KOPT-K1 (cell line): ENCODE results near the gene SPIN2A.
"Not testable (repeated sequence)": the region's sequence is repeated elsewhere in the genome, so short reads cannot be mapped to it uniquely, and the experiment has no call there.

Experiments
- H3K27ac ChIP-seq: fragments of 200-600 bp; sonication (generic); 2 replicates; pipeline ENCODE4 v1.5.1; 2016; ENCODE audit warnings: antibody characterized with exemption, mild to moderate bottlenecking, low read depth, low read length; ENCODE audit not compliant: poor library complexity, severe bottlenecking
- H3K36me3 ChIP-seq: fragments of 200-600 bp; sonication (generic); 2 replicates; pipeline ENCODE4 v1.5.1; 2017; ENCODE audit warnings: antibody characterized with exemption, mild to moderate bottlenecking, low read length, moderate library complexity; ENCODE audit not compliant: insufficient read depth
- H3K9me3 ChIP-seq: fragments of 200-600 bp; sonication (generic); 2 replicates; pipeline ENCODE4 v1.5.1; 2017; ENCODE audit warnings: antibody characterized with exemption, low read length, mild to moderate bottlenecking; ENCODE audit not compliant: insufficient read depth, poor library complexity, severe bottlenecking

The SPIN2A gene

DNA sequence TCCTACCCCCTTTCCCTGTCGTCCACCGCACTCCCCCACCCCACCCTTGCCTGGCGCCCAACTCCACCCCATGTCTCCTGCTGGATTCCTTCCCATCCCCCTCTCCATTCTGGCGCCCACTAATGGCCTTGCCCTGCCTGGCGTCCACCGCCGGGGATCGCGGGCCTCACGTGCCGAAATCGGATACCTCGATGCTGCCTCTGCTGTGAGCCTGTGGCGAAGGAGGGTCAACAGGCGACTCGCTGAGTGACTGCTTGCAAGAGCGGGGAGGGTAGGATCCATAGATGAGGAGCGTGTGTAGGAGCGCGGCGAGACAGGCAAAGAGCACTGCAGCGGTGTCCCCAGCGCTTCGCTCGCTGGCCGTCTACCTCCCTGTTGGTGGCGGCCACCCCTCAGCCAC is at the start of gene SPIN2A:
Gene SPIN2A (minus strand): TSS at position 325 of the 400 bp plus-strand sequence. CDS start 800 bp downstream, outside the sequence.
- not testable (repeated sequence) for H3K27ac ChIP-seq, H3K9me3 ChIP-seq, H3K36me3 ChIP-seq

DNA sequence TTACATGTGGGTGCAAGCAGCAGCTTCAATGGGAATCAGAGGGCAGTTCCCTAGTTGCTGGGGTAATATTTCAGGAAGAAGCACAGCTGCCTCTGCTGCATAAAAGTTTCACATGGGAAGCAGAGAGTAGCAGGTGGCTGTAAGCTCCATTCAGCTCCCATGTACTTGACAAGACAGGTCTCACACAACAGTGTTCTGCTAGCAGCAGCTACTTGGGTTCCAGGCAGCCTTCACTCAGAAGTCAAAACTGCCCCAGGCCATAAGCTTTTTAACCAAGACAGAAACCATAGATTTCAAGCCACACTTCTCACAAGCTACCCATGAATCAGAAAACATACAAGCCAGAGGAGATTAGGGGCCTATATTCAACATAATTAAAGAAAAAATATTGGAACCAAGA is 41.4 kb upstream of the SPIN2A start:
- Histone ChIP-seq H3K27ac (no peak overlapping the region), H3K36me3 (no peaks in the 10 kb centered on the region), H3K9me3 (no peaks in the 10 kb centered on the region)

DNA sequence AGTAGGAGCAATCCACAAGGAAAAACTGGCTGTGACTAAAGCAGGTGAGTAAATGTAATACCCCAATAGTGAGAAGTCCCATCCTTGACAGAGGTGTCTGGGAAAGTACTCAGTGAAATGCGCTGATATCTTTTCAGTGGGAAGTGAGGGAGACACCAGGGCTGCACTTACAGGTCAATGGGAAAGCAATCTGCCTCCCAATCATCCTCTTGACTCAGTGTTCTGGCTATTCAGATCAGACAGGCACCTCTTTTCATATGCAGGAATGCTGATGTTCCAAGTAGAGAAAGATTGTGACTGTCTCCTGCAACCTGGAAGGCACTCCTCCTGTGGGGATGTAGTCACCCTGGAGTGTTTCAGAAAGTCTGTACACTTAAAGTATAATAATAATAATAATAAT is 39.9 kb upstream of the SPIN2A start:
- no peaks in the 10 kb centered on the region for H3K9me3 ChIP-seq
- no peaks in the 10 kb centered on the region for H3K36me3 ChIP-seq
- no peak overlapping the region for H3K27ac ChIP-seq

DNA sequence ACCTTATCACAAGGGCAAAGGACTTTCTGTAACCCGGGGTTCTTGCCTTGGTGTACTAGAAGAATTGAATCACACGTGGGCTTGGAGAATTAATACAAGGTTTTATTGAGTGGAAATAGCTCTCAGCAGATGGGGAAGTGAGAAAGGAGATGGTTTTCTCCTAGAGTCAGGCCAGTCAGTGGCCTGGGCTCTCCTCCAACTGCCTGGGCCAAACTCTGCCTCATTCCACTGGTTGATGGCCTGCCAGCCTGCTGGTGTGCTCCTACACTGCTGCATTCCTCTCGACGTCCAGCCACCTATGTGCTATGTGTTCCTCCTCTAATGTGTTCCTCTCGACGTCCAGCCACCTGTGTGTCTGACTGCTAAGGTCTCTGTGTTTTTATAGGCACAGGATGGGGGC is 35.3 kb upstream of the SPIN2A start:
- H3K36me3 ChIP-seq, result no peaks in the 10 kb centered on the region
- H3K27ac ChIP-seq, result no peak overlapping the region
- H3K9me3 ChIP-seq, result no peaks in the 10 kb centered on the region

DNA sequence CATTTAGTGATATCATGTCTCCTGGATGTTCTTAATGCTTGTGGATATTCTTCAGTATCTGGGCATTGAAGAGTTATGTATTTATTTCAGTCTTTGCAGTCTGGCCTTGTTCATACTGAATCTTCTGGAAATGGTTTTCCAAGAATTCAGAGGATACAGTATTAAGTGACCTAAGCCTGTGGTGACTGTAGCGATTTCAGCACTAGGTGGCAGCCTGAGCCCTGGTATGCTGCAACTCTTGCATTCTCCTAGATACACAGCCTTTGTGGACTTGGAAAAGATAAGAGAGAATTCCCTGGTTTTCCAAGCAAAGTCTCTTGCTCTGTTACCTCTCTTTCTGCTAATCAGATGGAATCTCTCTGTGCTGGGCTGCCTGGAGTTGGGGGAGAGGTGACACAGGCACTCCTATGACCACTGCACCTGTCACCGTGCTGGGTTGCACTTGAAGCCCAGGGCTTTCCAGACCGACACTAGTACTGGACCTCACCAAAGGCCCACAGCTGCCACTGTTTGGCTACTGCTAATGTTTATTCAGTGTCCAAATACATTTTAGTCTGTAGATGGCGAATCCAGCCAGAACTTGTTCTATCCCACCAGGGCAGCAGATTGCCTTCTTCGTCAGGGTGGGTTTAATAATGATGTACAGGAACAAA is 19.3 kb upstream of the SPIN2A start:
- H3K9me3 ChIP-seq, result no peaks in the 10 kb centered on the region

DNA sequence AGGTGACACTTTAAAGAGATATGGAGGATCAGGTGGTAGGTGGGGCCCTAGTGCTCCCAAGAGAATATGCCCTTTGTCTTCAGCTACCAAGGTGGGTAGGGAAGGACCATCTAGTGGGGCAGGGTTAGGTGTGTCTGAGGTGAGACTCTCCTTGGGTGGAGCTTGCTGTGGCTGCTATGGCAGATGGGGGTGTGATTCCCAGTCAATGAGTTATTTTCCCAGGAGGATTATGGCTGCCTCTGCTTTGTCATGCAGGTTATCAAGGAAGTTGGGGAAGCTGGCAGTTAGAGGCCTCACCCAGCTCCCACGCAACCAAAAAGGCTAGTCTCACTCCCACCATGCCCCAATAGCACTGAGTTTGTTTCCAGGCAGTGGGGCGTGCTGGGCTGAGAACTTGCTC is 18.0 kb upstream of the SPIN2A start:
- H3K27ac ChIP-seq, result no peak overlapping the region
- H3K9me3 ChIP-seq, result no peaks in the 10 kb centered on the region
- H3K36me3 ChIP-seq, result no peaks in the 10 kb centered on the region

More for the DNA sequence above, 19.3 kb upstream of the SPIN2A start:
- H3K27ac ChIP-seq, result no peak overlapping the region
- no peaks in the 10 kb centered on the region for H3K36me3 ChIP-seq

DNA sequence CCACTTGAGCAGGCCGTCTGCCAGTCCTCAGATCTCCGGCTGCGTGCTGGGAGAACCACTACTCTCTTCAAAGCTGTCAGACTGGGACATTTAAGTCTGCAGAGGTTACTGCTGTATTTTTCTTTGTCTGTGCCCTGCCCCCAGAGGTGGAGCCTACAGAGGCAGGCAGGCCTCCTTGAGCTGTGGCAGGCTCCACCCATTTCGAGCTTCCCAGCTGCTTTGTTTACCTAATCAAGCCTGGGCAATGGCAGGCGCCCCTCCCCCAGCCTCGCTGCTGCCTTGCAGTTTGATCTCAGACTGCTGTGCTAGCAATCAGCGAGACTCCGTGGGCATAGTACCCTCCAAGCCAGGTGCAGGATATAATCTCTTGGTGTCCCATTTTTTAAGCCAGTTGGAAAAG is 15.0 kb upstream of the SPIN2A start:
- not testable (repeated sequence) for H3K9me3 ChIP-seq, H3K27ac ChIP-seq, H3K36me3 ChIP-seq

DNA sequence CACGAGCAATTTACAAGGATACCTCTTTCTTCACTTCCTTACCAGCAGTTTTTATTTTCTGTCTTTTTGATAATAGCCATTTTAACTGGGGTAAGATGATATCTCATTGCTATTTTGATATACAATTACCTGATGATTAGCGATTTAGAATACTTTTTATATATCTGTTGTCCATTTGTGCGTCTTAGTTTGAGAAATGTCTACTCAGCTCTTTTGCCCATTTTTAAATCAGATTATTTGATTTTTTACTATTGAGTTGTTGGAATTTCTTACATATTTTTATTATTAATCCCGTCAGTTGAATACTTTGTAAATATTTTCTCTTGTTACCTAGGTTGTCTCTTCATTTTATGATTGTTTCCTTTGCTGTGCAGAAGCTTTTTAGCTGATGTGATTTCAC is 1.5 kb upstream of the SPIN2A start:
- Histone ChIP-seq H3K27ac (no peak overlapping the region), H3K9me3 (no peaks in the 10 kb centered on the region), H3K36me3 (no peaks in the 10 kb centered on the region)

DNA sequence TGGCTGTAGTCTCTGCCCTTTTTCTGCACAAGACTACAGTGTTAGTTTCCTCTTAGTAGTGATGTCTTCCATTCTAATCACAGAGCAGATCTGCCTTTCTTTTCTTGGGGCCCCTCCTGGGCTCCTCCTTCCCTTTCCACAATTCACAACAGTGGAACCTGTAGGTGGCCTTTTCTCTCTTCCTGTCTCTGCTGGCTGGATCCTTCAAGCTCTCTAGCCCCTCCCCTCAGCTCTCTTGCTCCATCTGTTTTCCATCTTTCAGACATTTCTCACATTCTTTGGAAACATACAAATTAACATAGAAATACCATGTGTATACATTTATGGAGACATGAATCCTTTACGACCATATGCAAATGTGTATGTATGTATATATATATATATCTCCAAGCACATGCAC is 304 bp upstream of the SPIN2A start:
- no peak overlapping the region for H3K27ac ChIP-seq
- no peaks in the 10 kb centered on the region for H3K36me3 ChIP-seq
- no peaks in the 10 kb centered on the region for H3K9me3 ChIP-seq

DNA sequence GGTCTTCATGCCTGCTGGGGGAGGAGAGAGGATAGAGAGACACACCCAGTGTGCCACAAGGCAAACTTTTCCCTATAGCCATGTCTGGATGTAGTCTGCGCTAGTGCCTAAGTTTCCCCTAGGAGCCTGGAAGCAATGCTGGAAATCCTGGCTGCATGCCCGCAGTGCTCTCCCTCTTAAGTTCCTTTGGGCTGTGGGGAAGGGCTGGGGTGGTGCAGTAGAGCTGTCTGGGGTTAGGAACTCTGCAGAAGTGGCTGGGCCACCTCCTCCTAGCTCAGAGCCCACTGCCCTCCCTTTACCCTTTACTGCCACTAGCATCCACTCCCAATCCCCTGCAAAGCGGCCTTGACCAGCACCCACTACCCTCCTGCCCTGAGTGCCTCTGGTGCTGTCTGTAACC is 608 bp downstream of the SPIN2A start:
- not testable (repeated sequence) for H3K9me3 ChIP-seq, H3K27ac ChIP-seq, H3K36me3 ChIP-seq

DNA sequence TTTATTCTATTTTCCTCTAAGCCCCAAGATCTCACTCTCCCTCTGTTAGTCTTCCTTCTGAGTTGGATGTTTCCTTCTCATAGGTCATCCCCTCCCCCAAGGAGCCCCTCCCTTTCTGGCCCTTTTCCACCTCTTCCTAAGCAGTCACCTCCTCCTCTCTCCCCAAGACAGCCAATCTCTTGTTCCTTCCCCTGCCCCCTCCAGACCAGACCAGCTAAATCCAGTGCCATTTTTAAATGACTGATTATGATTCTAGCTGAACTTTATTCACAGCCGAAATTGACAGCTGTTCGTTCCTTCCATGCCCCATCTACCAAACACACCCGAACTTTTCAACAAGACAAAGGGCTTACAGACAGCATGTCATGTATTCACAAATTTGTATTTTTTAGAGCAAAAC is 1.9 kb downstream of the SPIN2A start:
- no peaks in the 10 kb centered on the region for H3K36me3 ChIP-seq
- H3K27ac ChIP-seq, result no peak overlapping the region
- H3K9me3 ChIP-seq, result no peaks in the 10 kb centered on the region

DNA sequence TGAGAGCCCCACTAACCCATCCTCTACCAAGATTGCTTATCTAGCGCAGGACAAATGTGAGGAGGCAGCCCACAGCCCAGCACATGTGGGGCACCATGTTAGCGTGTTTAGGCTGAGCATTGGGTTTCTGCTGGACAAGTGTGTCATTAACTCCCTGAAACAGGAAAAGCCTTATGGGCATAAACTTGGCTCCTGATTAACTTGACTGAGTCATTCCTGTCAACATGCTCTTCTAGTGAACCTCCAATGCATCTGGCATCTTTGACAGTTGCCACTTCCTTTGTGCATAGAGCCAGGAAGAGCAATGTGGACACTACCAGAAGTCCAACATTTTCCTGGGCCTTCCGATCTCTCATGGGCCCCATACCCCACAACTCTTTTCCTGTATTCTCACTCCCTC is 2.5 kb downstream of the SPIN2A start:
- H3K27ac ChIP-seq, result no peak overlapping the region
- H3K36me3 ChIP-seq, result no peaks in the 10 kb centered on the region
- no peaks in the 10 kb centered on the region for H3K9me3 ChIP-seq

DNA sequence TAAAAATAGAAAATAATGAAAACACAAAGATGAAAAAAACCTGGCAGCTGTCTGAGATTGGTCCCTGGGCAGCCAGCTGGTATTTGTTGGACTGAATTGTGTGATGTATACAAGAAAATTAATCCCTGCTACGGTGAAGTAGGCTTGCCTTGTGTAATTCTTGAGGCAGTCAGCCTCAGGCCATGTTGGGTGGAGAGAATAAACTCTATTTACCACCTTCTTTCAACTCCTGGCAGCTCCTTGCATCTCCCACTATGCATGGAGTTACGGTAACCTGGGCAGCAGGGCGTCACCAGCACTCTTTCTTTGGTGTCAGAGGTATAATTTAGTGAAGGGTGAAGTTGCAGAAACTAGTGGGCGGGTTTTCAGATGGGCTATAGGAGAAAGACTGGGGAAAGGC is 3.5 kb downstream of the SPIN2A start:
- Histone ChIP-seq H3K36me3 (no peaks in the 10 kb centered on the region), H3K27ac (no peak overlapping the region)

DNA sequence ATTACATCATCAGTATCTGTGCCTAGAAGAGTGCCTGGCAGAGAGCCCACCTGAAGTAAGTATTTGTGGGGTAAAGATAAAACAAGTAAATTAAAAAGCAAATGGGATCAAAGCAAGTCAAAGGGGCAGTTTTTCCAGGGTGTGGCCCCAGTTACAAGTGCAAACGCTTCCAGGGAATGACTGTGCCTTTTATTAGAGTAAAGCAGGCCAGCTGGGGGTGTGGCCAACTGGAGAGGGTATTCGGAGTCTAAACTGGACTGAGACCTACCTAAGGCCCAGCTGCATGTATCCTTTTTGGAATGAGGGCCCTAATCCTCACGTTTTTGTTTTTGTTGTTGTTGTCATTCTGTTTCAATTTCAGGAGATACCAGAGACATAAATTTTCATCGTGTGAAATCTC is 3.9 kb downstream of the SPIN2A start:
- not testable (repeated sequence) for H3K36me3 ChIP-seq, H3K9me3 ChIP-seq, H3K27ac ChIP-seq

More for the DNA sequence above, 3.5 kb downstream of the SPIN2A start:
- H3K9me3 ChIP-seq, result no peaks in the 10 kb centered on the region

DNA sequence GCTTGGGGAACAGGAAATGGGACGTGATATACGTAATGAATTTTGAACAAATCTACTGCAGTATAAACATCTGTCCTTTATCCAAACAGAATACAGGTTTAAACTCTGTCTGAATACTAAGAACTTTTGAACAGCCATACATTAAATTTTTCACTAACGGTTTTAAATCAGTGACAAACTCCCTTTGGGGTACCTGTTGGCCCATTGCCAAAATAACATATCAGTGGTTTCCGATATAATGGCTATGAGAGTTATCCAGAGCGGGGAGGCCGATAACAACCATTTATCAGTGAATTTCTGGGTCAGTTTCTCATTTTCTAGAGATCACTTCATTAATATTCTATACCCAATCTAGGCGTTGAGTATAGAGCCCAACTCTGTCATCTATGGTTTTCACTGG is 5.2 kb downstream of the SPIN2A start:
- H3K36me3 ChIP-seq, result no peaks in the 10 kb centered on the region
- no peak overlapping the region for H3K27ac ChIP-seq
- no peaks in the 10 kb centered on the region for H3K9me3 ChIP-seq

DNA sequence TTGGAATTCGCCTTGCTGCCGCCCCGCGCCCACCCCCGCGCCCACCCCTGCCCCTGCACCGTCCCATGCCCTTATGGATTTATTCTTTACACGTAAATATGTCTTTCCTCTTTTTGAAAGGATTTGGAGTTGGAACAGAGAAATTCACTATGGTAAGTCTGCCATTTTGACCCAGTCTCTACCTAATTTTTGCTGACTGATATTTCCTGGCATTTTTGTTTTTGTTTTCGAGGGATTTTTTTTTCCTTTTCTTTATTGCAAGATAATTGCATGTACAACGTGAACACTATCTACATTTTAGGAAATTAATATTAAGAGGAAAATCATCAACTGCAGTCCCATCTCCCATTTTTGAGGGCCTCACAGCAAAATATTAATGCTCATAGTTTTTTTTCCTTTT is 15.4 kb downstream of the SPIN2A start:
- peak overlapping the region; percentile 76 for H3K27ac ChIP-seq
- peaks cover 10% of the 10 kb centered on the region; the same call in 1 of the 2 replicates for H3K36me3 ChIP-seq
- H3K9me3 ChIP-seq, result no peaks in the 10 kb centered on the region
